Stimulated activated CD4-positive, alpha-beta T cell treated with anti-CD3 and anti-CD28 coated beads, Interleukin-12 subunit alpha, Interleukin-12 subunit beta, amount 100 ng/mL, for 48 hours (primary cell): Measurements from ENCODE around the gene TSPEAR.

Source experiments
- DNase-seq, 3 donors: peaks; one replicate each; pipeline ENCODE4 v3.0.0-alpha.2; 2020; ENCODE audit warnings: low read depth in 2 of 3, low spot score in 1 of 3

The TSPEAR gene

GRCh38 chr21:44741921-44742320 is 30.5 kb upstream of the TSPEAR start:
- DNase-seq: no peak

- DNase-seq: no peak
These were observed 29.4 kb upstream of the TSPEAR start for GRCh38 chr21:44740742-44741141.

GRCh38 chr21:44739316-44739715 is 27.9 kb upstream of the TSPEAR start:
- DNase-seq: no peak

- DNase-seq: no peak
These were observed 27.2 kb upstream of the TSPEAR start for GRCh38 chr21:44738621-44739020.

- no peak for DNase-seq
These were observed 26.5 kb upstream of the TSPEAR start for GRCh38 chr21:44737706-44738354.

GRCh38 chr21:44736291-44737004 is 25.1 kb upstream of the TSPEAR start:
- DNase-seq: no peak

- no peak for DNase-seq
These were observed 24.4 kb upstream of the TSPEAR start for GRCh38 chr21:44735821-44736220.

- no peak for DNase-seq
These were observed 23.5 kb upstream of the TSPEAR start for GRCh38 chr21:44734841-44735240.

- DNase-seq: no peak
These were observed 22.8 kb upstream of the TSPEAR start for GRCh38 chr21:44734026-44734745.

- DNase-seq: no peak
These were observed 21.6 kb upstream of the TSPEAR start for GRCh38 chr21:44732956-44733355.

- no peak for DNase-seq
These were observed 20.9 kb upstream of the TSPEAR start for GRCh38 chr21:44732263-44732662.

GRCh38 chr21:44730951-44731579 is 19.7 kb upstream of the TSPEAR start:
- DNase-seq: no peak

GRCh38 chr21:44730028-44730395 is 18.6 kb upstream of the TSPEAR start:
- DNase-seq: no peak

GRCh38 chr21:44729336-44730027 is 18.1 kb upstream of the TSPEAR start:
- DNase-seq: no peak

- no peak for DNase-seq
These were observed 17.3 kb upstream of the TSPEAR start for GRCh38 chr21:44728716-44729115.

GRCh38 chr21:44727757-44728156 is 16.4 kb upstream of the TSPEAR start:
- no peak for DNase-seq

GRCh38 chr21:44727321-44727720 is 15.9 kb upstream of the TSPEAR start:
- no peak for DNase-seq

GRCh38 chr21:44726826-44727225 is 15.5 kb upstream of the TSPEAR start:
- no peak for DNase-seq

GRCh38 chr21:44724926-44725325 is 13.6 kb upstream of the TSPEAR start:
- DNase-seq: no peak

GRCh38 chr21:44724196-44724595 is 12.8 kb upstream of the TSPEAR start:
- no peak for DNase-seq
